H9 (cell line): Measurements from ENCODE around the gene PDE1A. TPM values are rescaled to one million over a fixed set of nuclear protein-coding genes. Genes with fewer than 3 reads are reported as not detected.

Experiments used
- DNase-seq: peaks from one replicate; pipeline ENCODE4 v3.0.0-alpha.2; 2017
- H2AFZ ChIP-seq: one replicate; pipeline ENCODE4 v1.6.1; 2013; ENCODE audit warnings: mild to moderate bottlenecking, low read length, control low read depth, moderate library complexity
- H2AK5ac ChIP-seq: 2 replicates; pipeline ENCODE4 v1.6.1; 2013; ENCODE audit warnings: low read length, control low read depth, mixed read lengths; ENCODE audit not compliant: insufficient read length
- H2BK120ac ChIP-seq: one replicate; pipeline ENCODE4 v1.6.1; 2013; ENCODE audit warnings: low read depth, mild to moderate bottlenecking, low read length, control low read depth, inconsistent platforms; ENCODE audit not compliant: poor library complexity, severe bottlenecking
- H2BK12ac ChIP-seq: 2 replicates; pipeline ENCODE4 v1.6.1; 2013; ENCODE audit warnings: low read length, control low read depth, mixed read lengths, low read depth; ENCODE audit not compliant: insufficient read length
- H2BK15ac ChIP-seq: 2 replicates; pipeline ENCODE4 v1.6.1; 2013; ENCODE audit warnings: low read depth, low read length, control low read depth
- H2BK20ac ChIP-seq: one replicate; pipeline ENCODE4 v1.6.1; 2013; ENCODE audit warnings: low read depth, mild to moderate bottlenecking, low read length, control low read depth, inconsistent platforms; ENCODE audit not compliant: poor library complexity, severe bottlenecking
- H2BK5ac ChIP-seq: 2 replicates; pipeline ENCODE4 v1.6.1; 2013; ENCODE audit warnings: low read length, control low read depth, mixed read lengths; ENCODE audit not compliant: insufficient read length
- H3K14ac ChIP-seq: 2 replicates; pipeline ENCODE4 v1.6.1; 2013; ENCODE audit warnings: low read length, control low read depth; ENCODE audit not compliant: insufficient read depth
- H3K18ac ChIP-seq: 2 replicates; pipeline ENCODE4 v1.6.1; 2013; ENCODE audit warnings: low read depth, mild to moderate bottlenecking, mixed read lengths, low read length, control low read depth; ENCODE audit not compliant: insufficient read length
- H3K23ac ChIP-seq: 2 replicates; pipeline ENCODE4 v1.6.1; 2013; ENCODE audit warnings: low read length, control low read depth, mixed read lengths, low read depth; ENCODE audit not compliant: insufficient read length
- H3K23me2 ChIP-seq: 2 replicates; pipeline ENCODE4 v1.6.1; 2013; ENCODE audit warnings: low read depth, mild to moderate bottlenecking, mixed read lengths, low read length, control low read depth; ENCODE audit not compliant: insufficient read length, poor library complexity, severe bottlenecking
- H3K27ac ChIP-seq: 2 replicates; pipeline ENCODE4 v1.5.1; 2013; ENCODE audit warnings: low read length, control low read depth, mixed read lengths, low read depth; ENCODE audit not compliant: insufficient read length
- H3K27me3 ChIP-seq: 2 replicates; pipeline ENCODE4 v1.6.1; 2013; ENCODE audit warnings: low read length, control low read depth, inconsistent platforms; ENCODE audit not compliant: insufficient read depth
- H3K4ac ChIP-seq: 2 replicates; pipeline ENCODE4 v1.6.1; 2013; ENCODE audit warnings: low read depth, mild to moderate bottlenecking, control low read depth, inconsistent platforms, low read length, moderate library complexity
- H3K4me1 ChIP-seq: 2 replicates; pipeline ENCODE4 v1.6.1; 2013; ENCODE audit warnings: low read length, control low read depth, inconsistent platforms; ENCODE audit not compliant: insufficient read depth
- H3K4me2 ChIP-seq: 2 replicates; pipeline ENCODE4 v1.6.1; 2013; ENCODE audit warnings: low read length, control low read depth, mixed read lengths; ENCODE audit not compliant: insufficient read length, insufficient read depth
- H3K56ac ChIP-seq: 2 replicates; pipeline ENCODE4 v1.6.1; 2013; ENCODE audit warnings: low read depth, mild to moderate bottlenecking, mixed read lengths, low read length, control low read depth; ENCODE audit not compliant: insufficient read length
- H3K79me1 ChIP-seq: 2 replicates; pipeline ENCODE4 v1.6.1; 2013; ENCODE audit warnings: low read depth, mild to moderate bottlenecking, moderate library complexity, low read length, control low read depth, inconsistent platforms; ENCODE audit not compliant: insufficient read depth, poor library complexity, severe bottlenecking
- H3K79me2 ChIP-seq: 2 replicates; pipeline ENCODE4 v1.6.1; 2013; ENCODE audit warnings: low read length, control low read depth, inconsistent platforms; ENCODE audit not compliant: insufficient read depth
- H3K9ac ChIP-seq: 2 replicates; pipeline ENCODE4 v1.6.1; 2013; ENCODE audit warnings: low read length, control low read depth, mixed read lengths; ENCODE audit not compliant: insufficient read length; ENCODE audit errors: extremely low read depth
- H3K9me3 ChIP-seq: one replicate; pipeline ENCODE4 v1.6.1; 2013; ENCODE audit warnings: low read depth, low read length, inconsistent platforms; ENCODE audit not compliant: control insufficient read depth
- H3T11ph ChIP-seq: one replicate; pipeline ENCODE4 v1.6.1; 2013; ENCODE audit warnings: mild to moderate bottlenecking, low read length, control low read depth, inconsistent platforms
- H4K20me1 ChIP-seq: one replicate; pipeline ENCODE4 v1.6.1; 2013; ENCODE audit not compliant: control insufficient read depth, insufficient read length, insufficient read depth
- H4K5ac ChIP-seq: 2 replicates; pipeline ENCODE4 v1.6.1; 2013; ENCODE audit warnings: low read depth, mild to moderate bottlenecking, mixed read lengths, low read length, control low read depth; ENCODE audit not compliant: insufficient read length
- H4K8ac ChIP-seq: replicated peaks from 2 replicates; pipeline ENCODE4 v1.6.1; 2013; ENCODE audit warnings: low read length, control low read depth, mixed read lengths, low read depth; ENCODE audit not compliant: insufficient read length
- H4K91ac ChIP-seq: 2 replicates; pipeline ENCODE4 v1.6.1; 2013; ENCODE audit warnings: low read depth, mild to moderate bottlenecking, moderate library complexity, mixed read lengths, low read length, control low read depth; ENCODE audit not compliant: insufficient read length
- H3K27ac Mint-ChIP-seq, 3 experiments: 2 replicates in 2 of 3; 3 replicates in 1 of 3; pipeline ENCODE4 v1.8.0; 2020 to 2021; ENCODE audit warnings: mixed read lengths in 3 of 3, mild to moderate bottlenecking in 1 of 3, moderate library complexity in 1 of 3
- H3K27me3 Mint-ChIP-seq: 2 replicates; pipeline ENCODE4 v1.8.0; 2021; ENCODE audit warnings: low read depth, mild to moderate bottlenecking, moderate library complexity, mixed read lengths
- H3K36me3 Mint-ChIP-seq, 3 experiments: 2 replicates in 2 of 3; 3 replicates in 1 of 3; pipeline ENCODE4 v1.8.0; 2020 to 2021; ENCODE audit warnings: low read depth in 3 of 3, mixed read lengths in 3 of 3; ENCODE audit not compliant: insufficient read depth in 1 of 3
- H3K4me1 Mint-ChIP-seq, 2 experiments: 2 replicates each; pipeline ENCODE4 v1.8.0; 2020; ENCODE audit warnings: mixed read lengths in 2 of 2
- H3K4me3 Mint-ChIP-seq, 2 experiments: 2 replicates in 1 of 2; 3 replicates in 1 of 2; pipeline ENCODE4 v1.8.0; 2020 to 2021; ENCODE audit warnings: mild to moderate bottlenecking in 2 of 2, mixed read lengths in 2 of 2, moderate library complexity in 1 of 2
- H3K9me3 Mint-ChIP-seq, 2 experiments: 2 replicates in 1 of 2; 3 replicates in 1 of 2; pipeline ENCODE4 v1.8.0; 2020; ENCODE audit warnings: mild to moderate bottlenecking in 2 of 2, mixed read lengths in 2 of 2, moderate library complexity in 1 of 2
- WGBS: extraction: QIAGEN DNeasy Blood & Tissue Kit; methylation state at CpG from one replicate; pipeline ENCODE4 v1.1.7; 2013; ENCODE audit warnings: missing lambda C conversion rate, low lambda C conversion rate, mixed read lengths; ENCODE audit not compliant: insufficient read length; ENCODE audit errors: extremely low coverage; 5-methylcytosine and 5-hydroxymethylcytosine counted together
- total RNA-seq: library from RNA; stranded (reverse); gene quantifications from 2 replicates; pipeline ENCODE4 v1.2.1, GENCODE V29; 2021
- TF ChIP-seq, protein P1 (sequence below): fragments of 200-600 bp; sonication (generic); conservative IDR thresholded peaks from 3 replicates; pipeline ENCODE4 v1.8.0; 2021; ENCODE audit warnings: antibody characterized with exemption, mild to moderate bottlenecking

The PDE1A gene
- total RNA-seq, 1 experiment from 2014 or later: 0.11 TPM

- Histone ChIP-seq H4K8ac (no peak overlapping the region), H3K79me2 (no peaks in the 10 kb centered on the region), H3K23ac (no peak overlapping the region), H3K23me2 (no peaks in the 10 kb centered on the region), H3K4ac (no peak overlapping the region), H2BK5ac (no peak overlapping the region), H2AFZ (no peak overlapping the region), H3K56ac (no peak overlapping the region), H2BK15ac (no peak overlapping the region; the same call in 1 of the 2 replicates), H3K4me1 (no peaks in the 10 kb centered on the region), H4K5ac (no peak overlapping the region), H3K27me3 (no peaks in the 10 kb centered on the region), H2BK20ac (no peak overlapping the region), H4K20me1 (no peaks in the 10 kb centered on the region), H3K4me2 (no peak overlapping the region), H3K18ac (no peak overlapping the region), H3K27ac (no peak overlapping the region), H2BK12ac (no peak overlapping the region), H3K9me3 (no peaks in the 10 kb centered on the region), H3K9ac (no peak overlapping the region), H3K79me1 (no peaks in the 10 kb centered on the region), H2AK5ac (no peak overlapping the region), H4K91ac (no peak overlapping the region), H3K14ac (no peak overlapping the region), H2BK120ac (no peak overlapping the region), H3T11ph (no peak overlapping the region)
- Mint-ChIP-seq H3K27ac (no peak overlapping the region), H3K27me3 (no peaks in the 10 kb centered on the region), H3K4me3 (no peak overlapping the region), H3K9me3 (no peaks in the 10 kb centered on the region), H3K4me1 (no peaks in the 10 kb centered on the region), H3K36me3 (no peaks in the 10 kb centered on the region)
- DNase-seq: no peak
- WGBS: no CpG with 5 or more reads among the region's 5 CpGs
- TF ChIP-seq, protein P1, sequence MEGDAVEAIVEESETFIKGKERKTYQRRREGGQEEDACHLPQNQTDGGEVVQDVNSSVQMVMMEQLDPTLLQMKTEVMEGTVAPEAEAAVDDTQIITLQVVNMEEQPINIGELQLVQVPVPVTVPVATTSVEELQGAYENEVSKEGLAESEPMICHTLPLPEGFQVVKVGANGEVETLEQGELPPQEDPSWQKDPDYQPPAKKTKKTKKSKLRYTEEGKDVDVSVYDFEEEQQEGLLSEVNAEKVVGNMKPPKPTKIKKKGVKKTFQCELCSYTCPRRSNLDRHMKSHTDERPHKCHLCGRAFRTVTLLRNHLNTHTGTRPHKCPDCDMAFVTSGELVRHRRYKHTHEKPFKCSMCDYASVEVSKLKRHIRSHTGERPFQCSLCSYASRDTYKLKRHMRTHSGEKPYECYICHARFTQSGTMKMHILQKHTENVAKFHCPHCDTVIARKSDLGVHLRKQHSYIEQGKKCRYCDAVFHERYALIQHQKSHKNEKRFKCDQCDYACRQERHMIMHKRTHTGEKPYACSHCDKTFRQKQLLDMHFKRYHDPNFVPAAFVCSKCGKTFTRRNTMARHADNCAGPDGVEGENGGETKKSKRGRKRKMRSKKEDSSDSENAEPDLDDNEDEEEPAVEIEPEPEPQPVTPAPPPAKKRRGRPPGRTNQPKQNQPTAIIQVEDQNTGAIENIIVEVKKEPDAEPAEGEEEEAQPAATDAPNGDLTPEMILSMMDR: no peak
These were observed 252.8 kb downstream of the PDE1A start for GRCh38 chr2:182173944-182174622.
